ENCODE measurements around the gene UBAC2.

UBAC2 gene

GRCh38 chr13:99421758-99422585, 221.3 kb downstream of the UBAC2 start:
- no peak for DNase-seq

GRCh38 chr13:99422586-99423220, 222.0 kb downstream of the UBAC2 start:
- no peak for DNase-seq

- peak; percentile 78 for DNase-seq
These were observed 225.1 kb downstream of the UBAC2 start for GRCh38 chr13:99425485-99426341.

GRCh38 chr13:99426426-99426825, 225.8 kb downstream of the UBAC2 start:
- no peak for DNase-seq

GRCh38 chr13:99429670-99430069, 229.0 kb downstream of the UBAC2 start:
- DNase-seq, result no peak

- DNase-seq, result no peak
These were observed 231.4 kb downstream of the UBAC2 start for GRCh38 chr13:99431927-99432608.

GRCh38 chr13:99432609-99433542, 232.2 kb downstream of the UBAC2 start:
- peak; percentile 85 for DNase-seq

GRCh38 chr13:99433543-99434075, 233.0 kb downstream of the UBAC2 start:
- no peak for DNase-seq

GRCh38 chr13:99434258-99434788, 233.7 kb downstream of the UBAC2 start:
- peak; percentile 86 for DNase-seq

- no peak for DNase-seq
These were observed 234.5 kb downstream of the UBAC2 start for GRCh38 chr13:99435116-99435515.

- no peak for DNase-seq
These were observed 235.3 kb downstream of the UBAC2 start for GRCh38 chr13:99435998-99436397.

Measured in CD4-positive, alpha-beta T cell treated with Interleukin-17A for 4 hours (primary cell).